BLaER1 (cell line): ENCODE measurements around the gene ISX.

Experiments
- H3K27ac ChIP-seq: shearing (Covaris generic); formaldehyde crosslinking; 2 replicates; pipeline ENCODE4 v1.8.1; 2022
- H3K27me3 ChIP-seq: shearing (Covaris generic); formaldehyde crosslinking; 2 replicates; pipeline ENCODE4 v1.8.1; 2022
- H3K36me3 ChIP-seq: shearing (Covaris generic); formaldehyde crosslinking; 2 replicates; pipeline ENCODE4 v1.8.1; 2022
- H3K4me1 ChIP-seq: shearing (Covaris generic); formaldehyde crosslinking; 2 replicates; pipeline ENCODE4 v1.8.1; 2022
- H3K4me2 ChIP-seq: shearing (Covaris generic); formaldehyde crosslinking; 2 replicates; pipeline ENCODE4 v1.8.1; 2022
- H3K4me3 ChIP-seq: shearing (Covaris generic); formaldehyde crosslinking; 2 replicates; pipeline ENCODE4 v1.8.1; 2022
- H3K9ac ChIP-seq: shearing (Covaris generic); formaldehyde crosslinking; 2 replicates; pipeline ENCODE4 v1.8.1; 2022
- H3K9me3 ChIP-seq: shearing (Covaris generic); formaldehyde crosslinking; 2 replicates; pipeline ENCODE4 v1.8.1; 2022
- H4K20me1 ChIP-seq: shearing (Covaris generic); formaldehyde crosslinking; 2 replicates; pipeline ENCODE4 v1.8.1; 2022
- Cebpa-rat ChIP-seq: shearing (Covaris generic); IDR thresholded peaks from 2 replicates; pipeline ENCODE4 v1.8.1; 2022

Gene ISX

DNA sequence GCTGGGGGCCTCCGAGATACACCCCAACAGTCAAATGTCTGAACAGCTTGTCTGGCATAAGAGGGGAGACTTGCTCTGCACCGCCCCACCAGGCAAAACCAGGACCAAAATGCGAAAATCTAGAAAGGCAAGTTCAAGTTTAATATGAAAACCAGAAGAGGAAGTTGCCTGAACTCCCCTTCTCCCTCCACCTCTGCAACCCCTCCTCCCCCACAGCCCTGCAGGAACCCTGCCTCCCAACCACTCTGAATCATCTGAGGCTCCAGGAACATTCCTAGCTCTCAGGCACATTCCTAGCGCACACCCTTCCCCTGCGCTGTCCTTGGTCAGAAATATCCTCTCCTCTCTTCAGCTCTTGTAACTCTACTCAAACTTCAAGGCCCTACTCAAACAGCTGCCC, 36.7 kb downstream of the ISX start:
- H3K27ac ChIP-seq: no peak overlapping the region
- no peaks in the 10 kb centered on the region for H4K20me1 ChIP-seq
- no peak overlapping the region for H3K9ac ChIP-seq
- no peak for TF ChIP-seq Cebpa-rat
- no peak overlapping the region for H3K4me2 ChIP-seq
- H3K27me3 ChIP-seq: no peaks in the 10 kb centered on the region
- H3K4me1 ChIP-seq: peaks cover 12% of the 10 kb centered on the region; the same call in 1 of the 2 replicates
- no peak overlapping the region for H3K4me3 ChIP-seq
- H3K9me3 ChIP-seq: peaks cover 2% of the 10 kb centered on the region
- H3K36me3 ChIP-seq: no peaks in the 10 kb centered on the region

GRCh38 chr22:35103761-35104160, 37.8 kb downstream of the ISX start:
- no peak for TF ChIP-seq Cebpa-rat
- H3K4me2 ChIP-seq: no peak overlapping the region
- peaks cover 12% of the 10 kb centered on the region for H3K9me3 ChIP-seq
- no peak overlapping the region for H3K4me3 ChIP-seq
- no peak overlapping the region for H3K9ac ChIP-seq
- no peak overlapping the region for H3K27ac ChIP-seq
- H4K20me1 ChIP-seq: no peaks in the 10 kb centered on the region
- no peaks in the 10 kb centered on the region for H3K27me3 ChIP-seq
- no peaks in the 10 kb centered on the region for H3K36me3 ChIP-seq
- peaks cover 12% of the 10 kb centered on the region; the same call in 1 of the 2 replicates for H3K4me1 ChIP-seq

- Histone ChIP-seq H3K27ac (no peak overlapping the region), H4K20me1 (no peaks in the 10 kb centered on the region), H3K4me1 (peaks cover 12% of the 10 kb centered on the region; the same call in 1 of the 2 replicates), H3K4me3 (no peak overlapping the region), H3K9me3 (peaks cover 19% of the 10 kb centered on the region), H3K9ac (no peak overlapping the region), H3K4me2 (peak overlapping the region; percentile 13; the same call in 1 of the 2 replicates), H3K36me3 (no peaks in the 10 kb centered on the region), H3K27me3 (no peaks in the 10 kb centered on the region)
- TF ChIP-seq Cebpa-rat: no peak
These were observed 38.5 kb downstream of the ISX start for GRCh38 chr22:35104491-35104890.

- H3K9me3 ChIP-seq: peaks cover 19% of the 10 kb centered on the region
- no peaks in the 10 kb centered on the region for H3K36me3 ChIP-seq
- H3K4me3 ChIP-seq: no peak overlapping the region
- H3K9ac ChIP-seq: no peak overlapping the region
- H3K27ac ChIP-seq: no peak overlapping the region
- no peak overlapping the region for H3K4me2 ChIP-seq
- H3K27me3 ChIP-seq: no peaks in the 10 kb centered on the region
- H4K20me1 ChIP-seq: no peaks in the 10 kb centered on the region
- H3K4me1 ChIP-seq: peaks cover 13% of the 10 kb centered on the region
- no peak for TF ChIP-seq Cebpa-rat
These were observed 43.7 kb downstream of the ISX start for GRCh38 chr22:35109616-35110015.

DNA sequence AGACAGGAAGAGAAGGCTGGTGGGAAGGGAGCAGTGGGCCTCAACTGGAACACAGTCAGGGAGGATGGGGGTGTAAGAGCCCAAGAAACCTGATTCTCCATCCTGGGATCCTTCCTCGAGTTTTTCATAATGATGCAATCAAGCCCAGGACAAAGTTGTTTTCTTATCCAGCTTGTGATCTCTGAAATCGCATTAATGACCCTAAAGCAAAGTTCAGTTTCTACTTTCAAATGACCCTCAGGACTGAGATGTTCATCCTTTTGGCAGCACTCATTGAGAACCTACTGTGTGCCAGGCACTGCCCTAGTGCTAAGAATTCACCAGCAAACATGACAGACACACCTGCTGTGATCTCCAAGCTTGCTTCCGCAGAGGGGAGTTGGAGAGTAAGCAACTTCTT, 45.3 kb downstream of the ISX start:
- Histone ChIP-seq H3K4me2 (no peak overlapping the region), H3K4me3 (no peak overlapping the region), H3K4me1 (peaks cover 25% of the 10 kb centered on the region), H3K9me3 (peaks cover 19% of the 10 kb centered on the region), H4K20me1 (no peaks in the 10 kb centered on the region), H3K9ac (no peak overlapping the region), H3K27ac (no peak overlapping the region), H3K36me3 (no peaks in the 10 kb centered on the region), H3K27me3 (no peaks in the 10 kb centered on the region)
- no peak for TF ChIP-seq Cebpa-rat

GRCh38 chr22:35113341-35113740, 47.4 kb downstream of the ISX start:
- peaks cover 25% of the 10 kb centered on the region for H3K4me1 ChIP-seq
- no peaks in the 10 kb centered on the region for H3K36me3 ChIP-seq
- H3K4me3 ChIP-seq: no peak overlapping the region
- no peak overlapping the region for H3K9ac ChIP-seq
- no peaks in the 10 kb centered on the region for H4K20me1 ChIP-seq
- peak overlapping the region; percentile 80; the same call in 1 of the 2 replicates for H3K4me2 ChIP-seq
- no peak for TF ChIP-seq Cebpa-rat
- peaks cover 11% of the 10 kb centered on the region for H3K9me3 ChIP-seq
- no peaks in the 10 kb centered on the region for H3K27me3 ChIP-seq
- H3K27ac ChIP-seq: 0 out of 2 replicates have a peak overlapping the region, but pooled peaks have one; percentile 69

DNA sequence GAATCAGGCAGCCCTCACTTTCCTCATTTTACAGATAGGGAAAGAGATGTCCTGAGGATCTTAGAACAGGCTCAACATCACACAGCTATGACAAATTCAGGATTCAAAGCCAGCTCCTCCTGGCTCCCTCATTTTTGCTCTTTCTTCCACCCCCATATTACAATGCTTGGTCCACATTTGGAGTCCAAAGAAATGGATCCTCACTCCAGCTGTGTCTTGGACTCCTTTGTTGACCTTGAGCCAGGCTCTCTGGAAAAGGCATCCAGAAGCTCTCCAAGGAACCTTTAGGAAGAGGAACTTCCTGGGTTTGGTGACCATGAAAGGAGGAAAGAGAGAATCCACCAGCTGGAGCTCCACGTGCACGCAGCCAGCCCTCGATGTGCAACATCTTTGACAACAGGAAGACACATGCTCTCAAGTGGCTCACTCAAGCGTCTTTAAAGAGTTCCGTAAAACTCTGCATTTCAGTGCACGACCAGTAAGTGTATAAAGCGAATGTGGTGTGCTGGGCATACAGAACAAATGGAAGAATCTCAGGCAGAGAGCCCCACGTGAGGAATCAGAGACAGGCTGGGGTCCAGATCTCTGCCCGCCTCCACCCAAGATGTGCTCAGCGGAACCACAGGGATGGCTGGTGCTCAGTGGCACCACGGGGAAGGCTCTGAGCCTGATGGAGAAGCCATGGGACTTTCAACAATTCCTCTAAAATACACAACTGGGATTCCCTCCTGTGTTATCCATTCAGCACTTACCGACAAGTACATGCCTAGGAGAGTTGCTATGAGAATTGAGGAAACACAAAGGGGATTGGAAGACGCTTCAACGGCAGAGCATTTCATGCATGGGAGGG, 48.4 kb downstream of the ISX start:
- H3K9me3 ChIP-seq: 0 out of 2 replicates have a peak, but pooled peaks cover under 1% of the 10 kb centered on the region
- no peak overlapping the region for H3K4me3 ChIP-seq
- H3K36me3 ChIP-seq: no peaks in the 10 kb centered on the region
- peak overlapping the region; percentile 80 for H3K4me2 ChIP-seq
- no peak for TF ChIP-seq Cebpa-rat
- H3K4me1 ChIP-seq: peaks cover 25% of the 10 kb centered on the region
- no peaks in the 10 kb centered on the region for H4K20me1 ChIP-seq
- peak overlapping the region; percentile 69 for H3K27ac ChIP-seq
- H3K27me3 ChIP-seq: no peaks in the 10 kb centered on the region
- H3K9ac ChIP-seq: peak overlapping the region; percentile 33; the same call in 1 of the 2 replicates

DNA sequence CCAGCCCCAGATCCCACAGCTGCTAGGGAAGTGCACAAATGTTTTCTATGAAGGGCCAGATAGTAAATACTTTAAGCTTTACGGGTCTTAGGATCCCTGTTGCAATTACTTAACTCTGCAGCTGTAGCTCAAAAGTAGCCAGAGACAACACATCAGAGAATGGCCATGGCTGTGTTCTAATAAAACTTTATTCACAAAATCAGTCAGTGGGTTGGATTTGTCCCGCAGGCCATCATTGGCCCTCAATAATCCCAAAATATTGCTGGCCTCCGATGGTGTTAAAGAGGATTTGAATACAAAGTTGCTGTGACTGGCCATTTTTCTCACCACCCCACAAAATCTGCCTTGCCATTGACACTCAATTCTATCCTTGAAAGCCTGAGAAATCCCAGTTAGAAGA, 49.6 kb downstream of the ISX start:
- H3K9ac ChIP-seq: no peak overlapping the region
- H4K20me1 ChIP-seq: no peaks in the 10 kb centered on the region
- no peaks in the 10 kb centered on the region for H3K27me3 ChIP-seq
- no peak for TF ChIP-seq Cebpa-rat
- no peaks in the 10 kb centered on the region for H3K36me3 ChIP-seq
- peak overlapping the region; percentile 80 for H3K4me2 ChIP-seq
- H3K27ac ChIP-seq: no peak overlapping the region; the same call in 1 of the 2 replicates
- peaks cover 30% of the 10 kb centered on the region for H3K4me1 ChIP-seq
- H3K4me3 ChIP-seq: no peak overlapping the region
- H3K9me3 ChIP-seq: no peaks in the 10 kb centered on the region

DNA sequence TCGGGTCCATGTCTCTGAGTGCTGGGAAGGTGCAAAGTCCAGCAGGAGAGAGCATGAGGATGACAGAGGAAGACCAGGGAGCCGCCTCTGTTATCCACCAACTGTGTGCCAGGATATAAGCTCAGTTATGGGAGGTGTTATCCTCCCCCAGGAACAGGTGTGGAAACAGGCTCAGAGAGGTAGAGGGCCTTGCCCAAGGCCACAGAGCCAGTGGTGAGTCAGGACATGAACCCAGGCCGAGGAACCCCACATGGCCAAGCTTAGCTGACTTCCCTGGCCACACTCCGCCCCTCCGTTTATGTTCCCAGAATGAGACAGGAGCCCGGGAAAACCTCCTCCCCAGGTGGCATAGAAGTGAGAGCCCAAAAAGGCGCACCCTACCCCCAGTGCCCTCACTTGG, 50.3 kb downstream of the ISX start:
- Histone ChIP-seq H3K9me3 (no peaks in the 10 kb centered on the region), H3K4me1 (peaks cover 35% of the 10 kb centered on the region), H3K9ac (no peak overlapping the region), H4K20me1 (no peaks in the 10 kb centered on the region), H3K27ac (no peak overlapping the region), H3K4me3 (no peak overlapping the region), H3K4me2 (no peak overlapping the region), H3K27me3 (no peaks in the 10 kb centered on the region), H3K36me3 (no peaks in the 10 kb centered on the region)
- no peak for TF ChIP-seq Cebpa-rat

DNA sequence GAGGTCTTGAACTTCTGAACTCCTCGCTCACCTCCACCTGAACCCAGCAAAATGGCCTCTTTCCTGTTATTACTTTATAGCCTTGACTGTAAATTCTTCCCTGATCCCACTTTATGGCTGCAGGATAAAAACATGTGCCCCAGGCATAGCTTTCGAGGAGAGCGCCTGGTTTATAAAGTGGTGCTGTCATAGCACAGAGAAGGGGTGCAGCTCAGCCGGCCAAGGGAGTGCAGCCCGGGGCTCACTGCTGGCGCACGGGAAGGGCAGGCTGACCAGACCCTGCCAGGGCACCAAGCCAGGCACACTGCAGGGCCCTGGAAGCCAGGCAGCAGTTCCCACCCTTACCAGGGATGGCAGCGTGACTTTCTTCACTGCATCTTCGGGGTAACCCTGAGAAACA, 50.9 kb downstream of the ISX start:
- no peak overlapping the region for H3K9ac ChIP-seq
- no peaks in the 10 kb centered on the region for H3K27me3 ChIP-seq
- no peak overlapping the region for H3K4me3 ChIP-seq
- H4K20me1 ChIP-seq: no peaks in the 10 kb centered on the region
- H3K36me3 ChIP-seq: no peaks in the 10 kb centered on the region
- peaks cover 35% of the 10 kb centered on the region for H3K4me1 ChIP-seq
- H3K9me3 ChIP-seq: no peaks in the 10 kb centered on the region
- no peak overlapping the region for H3K27ac ChIP-seq
- no peak overlapping the region for H3K4me2 ChIP-seq
- no peak for TF ChIP-seq Cebpa-rat
